HG02884 (cell line): ENCODE data around the gene TBC1D1.

ENCODE experiments used
- ATAC-seq: cut with Tn5 transposase; IDR thresholded peaks from one replicate; pipeline ENCODE4 v1.9.1; 2021; ENCODE audit warnings: mild to moderate bottlenecking, moderate library complexity; ENCODE audit not compliant: unreplicated experiment

The TBC1D1 gene

GRCh38 chr4:38044060-38044459, 153.2 kb downstream of the TBC1D1 start:
- ATAC-seq: no peak

GRCh38 chr4:38045289-38045988, 154.6 kb downstream of the TBC1D1 start:
- ATAC-seq: no peak

- no peak for ATAC-seq
Measured at GRCh38 chr4:38046727-38047489, 156.0 kb downstream of the TBC1D1 start.

DNA sequence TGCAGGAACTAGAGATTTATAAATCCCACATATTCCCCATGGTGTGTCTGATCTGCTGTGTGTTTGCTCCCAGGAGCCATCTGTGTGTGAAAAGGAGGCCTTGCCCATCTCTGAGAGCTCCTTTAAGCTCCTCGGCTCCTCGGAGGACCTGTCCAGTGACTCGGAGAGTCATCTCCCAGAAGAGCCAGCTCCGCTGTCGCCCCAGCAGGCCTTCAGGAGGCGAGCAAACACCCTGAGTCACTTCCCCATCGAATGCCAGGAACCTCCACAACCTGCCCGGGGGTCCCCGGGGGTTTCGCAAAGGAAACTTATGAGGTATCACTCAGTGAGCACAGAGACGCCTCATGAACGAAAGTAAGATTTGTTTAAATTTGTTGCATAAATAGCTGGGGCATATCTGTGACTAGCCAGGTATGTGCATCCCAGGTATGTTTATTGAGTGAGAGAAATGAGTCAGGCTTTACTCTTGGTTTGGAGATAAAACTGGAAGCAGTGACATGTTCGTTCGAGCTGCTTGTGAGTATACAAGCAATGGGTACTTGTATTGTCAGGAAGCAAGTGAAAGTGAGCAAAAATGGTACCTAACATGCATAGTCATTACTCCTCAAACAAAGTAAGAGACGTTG, 158.8 kb downstream of the TBC1D1 start:
- ATAC-seq: no peak

- no peak for ATAC-seq
Measured at GRCh38 chr4:38050560-38051350, 159.9 kb downstream of the TBC1D1 start.

GRCh38 chr4:38055566-38055965, 164.7 kb downstream of the TBC1D1 start:
- ATAC-seq: no peak

- no peak for ATAC-seq
Measured at GRCh38 chr4:38056011-38056685, 165.3 kb downstream of the TBC1D1 start.

GRCh38 chr4:38058151-38058550, 167.3 kb downstream of the TBC1D1 start:
- ATAC-seq: no peak

DNA sequence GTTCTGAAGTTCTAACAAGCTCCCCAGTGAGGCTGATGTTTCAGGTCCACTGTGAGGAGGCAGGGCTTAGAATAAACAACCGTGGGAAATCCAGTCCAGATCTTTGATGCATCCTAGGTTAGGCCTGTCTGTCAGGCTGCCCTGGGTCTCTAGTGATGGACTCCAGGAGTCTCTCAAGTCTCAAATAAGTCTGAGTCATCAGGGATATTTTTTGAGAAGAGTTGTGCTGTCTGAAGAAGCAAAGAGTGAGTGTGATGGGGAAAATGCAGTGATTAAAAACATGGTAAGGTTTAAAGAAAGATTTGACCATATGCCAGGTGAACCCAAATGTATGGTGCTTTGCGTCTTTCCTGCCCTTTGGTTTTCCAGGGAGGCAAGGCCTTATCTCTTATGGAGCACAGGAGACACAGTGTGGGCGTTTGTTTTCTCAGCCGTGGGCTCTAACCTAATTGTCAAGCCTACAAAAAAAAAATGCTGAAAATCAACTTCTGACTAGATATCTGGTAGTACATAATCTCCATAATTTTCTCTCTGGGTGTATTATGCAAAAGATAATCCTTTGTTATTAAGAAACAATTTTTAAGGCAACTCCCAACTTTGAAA, 170.0 kb downstream of the TBC1D1 start:
- no peak for ATAC-seq

DNA sequence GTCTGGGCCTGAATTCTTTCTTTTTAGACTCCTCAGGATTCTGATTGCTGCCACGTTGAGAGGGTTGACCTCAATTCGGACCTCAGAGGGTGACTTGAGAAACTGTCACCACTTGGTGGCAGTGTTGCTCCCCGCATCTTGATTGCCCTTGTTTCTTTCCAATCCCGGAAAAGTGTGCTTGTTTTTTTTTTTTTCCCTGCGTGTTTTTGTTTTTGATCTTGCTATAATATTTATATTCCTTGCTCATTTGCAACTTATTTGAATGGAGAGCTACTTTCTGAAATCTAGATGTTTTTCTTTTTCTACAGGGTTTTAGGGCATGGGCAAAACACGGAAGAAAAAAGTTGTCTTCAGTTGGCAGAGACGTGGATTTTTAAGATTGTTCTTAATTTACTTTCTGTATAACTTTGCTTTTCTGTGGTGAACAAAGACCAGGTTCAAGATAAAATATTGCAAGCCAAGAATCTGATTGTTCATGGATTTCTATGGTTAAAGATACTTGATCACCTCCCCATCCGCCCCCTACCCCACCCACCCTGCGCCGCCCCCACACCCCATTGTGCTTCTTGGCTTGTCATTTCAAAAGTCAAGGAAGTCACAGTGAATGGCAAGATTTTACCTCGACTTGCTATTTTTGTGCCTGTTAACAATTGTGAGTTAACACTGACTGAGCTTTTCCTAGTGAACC, 171.3 kb downstream of the TBC1D1 start:
- ATAC-seq: no peak

- no peak for ATAC-seq
Measured at GRCh38 chr4:38062776-38063097, 171.9 kb downstream of the TBC1D1 start.

- ATAC-seq: no peak
Measured at GRCh38 chr4:38065176-38065575, 174.3 kb downstream of the TBC1D1 start.

DNA sequence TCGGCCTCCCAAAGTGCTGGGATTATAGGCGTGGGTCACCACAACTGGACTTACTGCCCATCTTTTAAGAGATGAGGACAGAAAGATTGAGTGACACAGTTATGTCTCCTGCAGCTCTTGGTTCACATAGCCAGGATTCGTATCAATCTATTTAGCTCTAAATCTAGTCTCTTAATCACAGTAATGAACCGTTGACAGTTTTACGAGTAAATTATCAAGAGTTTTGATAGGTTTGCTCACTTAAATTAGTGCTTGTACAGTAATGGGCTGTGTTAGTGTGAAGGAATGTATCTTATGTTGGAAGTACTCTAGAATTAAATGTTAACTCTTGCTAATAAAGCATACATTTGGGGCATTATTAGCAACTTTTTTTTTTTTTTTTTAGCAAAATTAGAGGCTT, 175.0 kb downstream of the TBC1D1 start:
- ATAC-seq: no peak

DNA sequence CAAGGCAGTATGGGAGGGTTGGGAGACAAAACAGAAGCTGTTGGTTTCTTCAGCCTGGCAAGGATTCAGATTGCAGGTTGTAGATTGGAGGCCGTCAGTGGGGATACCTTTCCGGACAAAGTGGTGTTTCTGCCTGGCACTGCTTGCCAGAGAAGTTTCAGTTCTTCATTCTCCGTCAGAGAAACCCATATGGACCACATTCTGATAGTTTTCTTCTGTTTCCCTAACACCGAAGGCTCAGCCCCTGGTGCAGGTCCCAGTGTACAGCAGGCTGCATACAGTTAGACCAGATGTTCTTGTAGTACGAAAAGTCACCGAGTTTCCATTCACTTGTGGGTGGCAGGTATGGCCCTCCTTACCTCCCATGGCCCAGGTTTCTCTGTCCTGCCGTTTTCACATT, 176.6 kb downstream of the TBC1D1 start:
- no peak for ATAC-seq

DNA sequence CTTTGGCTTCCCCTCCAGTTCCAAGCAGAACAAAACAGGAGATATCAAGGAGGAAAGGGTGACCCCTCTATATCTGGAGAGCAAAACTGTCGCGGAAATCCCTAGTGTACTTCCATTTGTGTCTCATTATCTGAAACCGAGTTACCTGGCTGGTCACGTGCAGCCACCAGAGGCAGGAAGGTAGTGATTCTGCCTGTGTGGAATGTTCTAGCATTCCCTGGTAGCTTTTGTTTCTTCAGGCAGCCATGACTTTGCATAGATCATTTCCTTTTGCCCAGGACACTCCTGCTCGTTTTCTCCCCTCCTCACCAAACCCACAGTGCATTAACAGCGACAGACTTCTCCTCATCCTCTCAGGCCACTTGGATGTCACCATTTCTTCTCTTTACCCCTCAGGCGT, 177.2 kb downstream of the TBC1D1 start:
- ATAC-seq: no peak

GRCh38 chr4:38069271-38069760, 178.4 kb downstream of the TBC1D1 start:
- ATAC-seq: no peak

- no peak for ATAC-seq
Measured at GRCh38 chr4:38071801-38072431, 181.0 kb downstream of the TBC1D1 start.

GRCh38 chr4:38072578-38072977, 181.7 kb downstream of the TBC1D1 start:
- no peak for ATAC-seq

GRCh38 chr4:38073596-38074234, 182.8 kb downstream of the TBC1D1 start:
- ATAC-seq: no peak
